ENCODE measurements around the gene TERF2IP. TPM values are rescaled to one million over a fixed set of nuclear protein-coding genes. Genes with fewer than 3 reads are reported as not detected.

TERF2IP gene
- total and polyA plus RNA-seq, 9 of the 15 experiments (the other 6 are each of a cell fraction or from before 2014, with no cell fraction given): 14.5 to 64.2 (median 47.0) TPM

DNA sequence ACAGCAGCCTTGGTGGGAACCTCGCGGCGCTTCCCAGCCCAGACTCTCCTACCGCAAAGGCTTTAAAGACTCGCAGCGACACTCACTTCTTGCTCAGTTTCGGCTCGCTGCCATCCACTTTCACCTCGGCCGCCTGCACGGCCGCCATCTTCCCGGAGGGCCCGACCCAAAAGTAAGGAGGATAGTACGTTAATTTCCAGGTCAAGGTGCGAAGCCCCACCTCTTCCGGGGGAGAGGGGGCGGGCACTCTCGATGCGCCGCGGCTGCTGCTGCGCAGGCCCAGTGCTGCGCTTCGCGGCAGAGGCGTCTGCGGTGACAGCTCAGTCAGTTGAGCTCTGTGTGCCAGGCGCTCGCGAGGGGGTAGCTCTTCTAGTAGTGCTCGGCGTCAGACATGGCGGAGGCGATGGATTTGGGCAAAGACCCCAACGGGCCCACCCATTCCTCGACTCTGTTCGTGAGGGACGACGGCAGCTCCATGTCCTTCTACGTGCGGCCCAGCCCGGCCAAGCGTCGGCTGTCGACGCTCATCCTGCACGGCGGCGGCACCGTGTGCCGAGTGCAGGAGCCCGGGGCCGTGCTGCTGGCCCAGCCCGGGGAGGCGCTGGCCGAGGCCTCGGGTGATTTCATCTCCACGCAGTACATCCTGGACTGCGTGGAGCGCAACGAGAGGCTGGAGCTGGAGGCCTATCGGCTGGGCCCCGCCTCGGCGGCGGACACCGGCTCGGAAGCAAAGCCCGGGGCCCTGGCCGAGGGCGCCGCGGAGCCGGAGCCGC lies at the start of gene TERF2IP, which contains the start of gene KARS1 (continued):
- TF ChIP-seq JUND (IDR thresholded peaks at IDR 0.05; ENCODE audit: borderline replicate concordance, low read depth, low read length) (peak; percentile 2; the same call in 1 of the 2 replicates), JUND (tag; IDR thresholded peaks at IDR 0.05; ENCODE audit: borderline replicate concordance, low read depth, low read length) (peak; percentile 10; the same call in 1 of the 3 replicates), CBFB (CRISPR knock-in tag; IDR thresholded peaks at IDR 0.05) (peak; percentile 49; the same call in 1 of the 2 replicates), RCOR1 (IDR thresholded peaks at IDR 0.05; ENCODE audit: borderline replicate concordance in 1 of 2, low read depth in 2 of 2, low read length in 2 of 2) (peak in 1 of 2 experiments; percentile 15; a peak in 1 of 4 replicates), TBP (optimal IDR thresholded peaks at IDR 0.05; ENCODE audit: low read depth, low read length) (peak; percentile 89), ZNF75A (CRISPR knock-in tag; IDR thresholded peaks at IDR 0.05) (no peak), ZBTB1 (CRISPR knock-in tag; IDR thresholded peaks at IDR 0.05; ENCODE audit: borderline replicate concordance, low read depth) (no peak), EGR1 (conservative IDR thresholded peaks at IDR 0.05) (peak; percentile 62; the same call in 1 of the 2 replicates), TAF9B (IDR thresholded peaks at IDR 0.05; ENCODE audit: partially characterized antibody) (peak; percentile 89), CEBPB (tag; IDR thresholded peaks at IDR 0.05) (no peak)
- TF ChIP-seq, protein P1, sequence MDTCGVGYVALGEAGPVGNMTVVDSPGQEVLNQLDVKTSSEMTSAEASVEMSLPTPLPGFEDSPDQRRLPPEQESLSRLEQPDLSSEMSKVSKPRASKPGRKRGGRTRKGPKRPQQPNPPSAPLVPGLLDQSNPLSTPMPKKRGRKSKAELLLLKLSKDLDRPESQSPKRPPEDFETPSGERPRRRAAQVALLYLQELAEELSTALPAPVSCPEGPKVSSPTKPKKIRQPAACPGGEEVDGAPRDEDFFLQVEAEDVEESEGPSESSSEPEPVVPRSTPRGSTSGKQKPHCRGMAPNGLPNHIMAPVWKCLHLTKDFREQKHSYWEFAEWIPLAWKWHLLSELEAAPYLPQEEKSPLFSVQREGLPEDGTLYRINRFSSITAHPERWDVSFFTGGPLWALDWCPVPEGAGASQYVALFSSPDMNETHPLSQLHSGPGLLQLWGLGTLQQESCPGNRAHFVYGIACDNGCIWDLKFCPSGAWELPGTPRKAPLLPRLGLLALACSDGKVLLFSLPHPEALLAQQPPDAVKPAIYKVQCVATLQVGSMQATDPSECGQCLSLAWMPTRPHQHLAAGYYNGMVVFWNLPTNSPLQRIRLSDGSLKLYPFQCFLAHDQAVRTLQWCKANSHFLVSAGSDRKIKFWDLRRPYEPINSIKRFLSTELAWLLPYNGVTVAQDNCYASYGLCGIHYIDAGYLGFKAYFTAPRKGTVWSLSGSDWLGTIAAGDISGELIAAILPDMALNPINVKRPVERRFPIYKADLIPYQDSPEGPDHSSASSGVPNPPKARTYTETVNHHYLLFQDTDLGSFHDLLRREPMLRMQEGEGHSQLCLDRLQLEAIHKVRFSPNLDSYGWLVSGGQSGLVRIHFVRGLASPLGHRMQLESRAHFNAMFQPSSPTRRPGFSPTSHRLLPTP (IDR thresholded peaks at IDR 0.05; ENCODE audit: borderline replicate concordance, extremely low read depth, insufficient read length): no peak
- TF ChIP-seq, protein P2, sequence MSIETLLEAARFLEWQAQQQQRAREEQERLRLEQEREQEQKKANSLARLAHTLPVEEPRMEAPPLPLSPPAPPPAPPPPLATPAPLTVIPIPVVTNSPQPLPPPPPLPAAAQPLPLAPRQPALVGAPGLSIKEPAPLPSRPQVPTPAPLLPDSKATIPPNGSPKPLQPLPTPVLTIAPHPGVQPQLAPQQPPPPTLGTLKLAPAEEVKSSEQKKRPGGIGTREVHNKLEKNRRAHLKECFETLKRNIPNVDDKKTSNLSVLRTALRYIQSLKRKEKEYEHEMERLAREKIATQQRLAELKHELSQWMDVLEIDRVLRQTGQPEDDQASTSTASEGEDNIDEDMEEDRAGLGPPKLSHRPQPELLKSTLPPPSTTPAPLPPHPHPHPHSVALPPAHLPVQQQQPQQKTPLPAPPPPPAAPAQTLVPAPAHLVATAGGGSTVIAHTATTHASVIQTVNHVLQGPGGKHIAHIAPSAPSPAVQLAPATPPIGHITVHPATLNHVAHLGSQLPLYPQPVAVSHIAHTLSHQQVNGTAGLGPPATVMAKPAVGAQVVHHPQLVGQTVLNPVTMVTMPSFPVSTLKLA (conservative IDR thresholded peaks at IDR 0.05): peak; percentile 10 to 91
- TF ChIP-seq, protein P3, sequence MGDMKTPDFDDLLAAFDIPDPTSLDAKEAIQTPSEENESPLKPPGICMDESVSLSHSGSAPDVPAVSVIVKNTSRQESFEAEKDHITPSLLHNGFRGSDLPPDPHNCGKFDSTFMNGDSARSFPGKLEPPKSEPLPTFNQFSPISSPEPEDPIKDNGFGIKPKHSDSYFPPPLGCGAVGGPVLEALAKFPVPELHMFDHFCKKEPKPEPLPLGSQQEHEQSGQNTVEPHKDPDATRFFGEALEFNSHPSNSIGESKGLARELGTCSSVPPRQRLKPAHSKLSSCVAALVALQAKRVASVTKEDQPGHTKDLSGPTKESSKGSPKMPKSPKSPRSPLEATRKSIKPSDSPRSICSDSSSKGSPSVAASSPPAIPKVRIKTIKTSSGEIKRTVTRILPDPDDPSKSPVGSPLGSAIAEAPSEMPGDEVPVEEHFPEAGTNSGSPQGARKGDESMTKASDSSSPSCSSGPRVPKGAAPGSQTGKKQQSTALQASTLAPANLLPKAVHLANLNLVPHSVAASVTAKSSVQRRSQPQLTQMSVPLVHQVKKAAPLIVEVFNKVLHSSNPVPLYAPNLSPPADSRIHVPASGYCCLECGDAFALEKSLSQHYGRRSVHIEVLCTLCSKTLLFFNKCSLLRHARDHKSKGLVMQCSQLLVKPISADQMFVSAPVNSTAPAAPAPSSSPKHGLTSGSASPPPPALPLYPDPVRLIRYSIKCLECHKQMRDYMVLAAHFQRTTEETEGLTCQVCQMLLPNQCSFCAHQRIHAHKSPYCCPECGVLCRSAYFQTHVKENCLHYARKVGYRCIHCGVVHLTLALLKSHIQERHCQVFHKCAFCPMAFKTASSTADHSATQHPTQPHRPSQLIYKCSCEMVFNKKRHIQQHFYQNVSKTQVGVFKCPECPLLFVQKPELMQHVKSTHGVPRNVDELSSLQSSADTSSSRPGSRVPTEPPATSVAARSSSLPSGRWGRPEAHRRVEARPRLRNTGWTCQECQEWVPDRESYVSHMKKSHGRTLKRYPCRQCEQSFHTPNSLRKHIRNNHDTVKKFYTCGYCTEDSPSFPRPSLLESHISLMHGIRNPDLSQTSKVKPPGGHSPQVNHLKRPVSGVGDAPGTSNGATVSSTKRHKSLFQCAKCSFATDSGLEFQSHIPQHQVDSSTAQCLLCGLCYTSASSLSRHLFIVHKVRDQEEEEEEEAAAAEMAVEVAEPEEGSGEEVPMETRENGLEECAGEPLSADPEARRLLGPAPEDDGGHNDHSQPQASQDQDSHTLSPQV (IDR thresholded peaks at IDR 0.05): no peak
- TF ChIP-seq, protein P4, sequence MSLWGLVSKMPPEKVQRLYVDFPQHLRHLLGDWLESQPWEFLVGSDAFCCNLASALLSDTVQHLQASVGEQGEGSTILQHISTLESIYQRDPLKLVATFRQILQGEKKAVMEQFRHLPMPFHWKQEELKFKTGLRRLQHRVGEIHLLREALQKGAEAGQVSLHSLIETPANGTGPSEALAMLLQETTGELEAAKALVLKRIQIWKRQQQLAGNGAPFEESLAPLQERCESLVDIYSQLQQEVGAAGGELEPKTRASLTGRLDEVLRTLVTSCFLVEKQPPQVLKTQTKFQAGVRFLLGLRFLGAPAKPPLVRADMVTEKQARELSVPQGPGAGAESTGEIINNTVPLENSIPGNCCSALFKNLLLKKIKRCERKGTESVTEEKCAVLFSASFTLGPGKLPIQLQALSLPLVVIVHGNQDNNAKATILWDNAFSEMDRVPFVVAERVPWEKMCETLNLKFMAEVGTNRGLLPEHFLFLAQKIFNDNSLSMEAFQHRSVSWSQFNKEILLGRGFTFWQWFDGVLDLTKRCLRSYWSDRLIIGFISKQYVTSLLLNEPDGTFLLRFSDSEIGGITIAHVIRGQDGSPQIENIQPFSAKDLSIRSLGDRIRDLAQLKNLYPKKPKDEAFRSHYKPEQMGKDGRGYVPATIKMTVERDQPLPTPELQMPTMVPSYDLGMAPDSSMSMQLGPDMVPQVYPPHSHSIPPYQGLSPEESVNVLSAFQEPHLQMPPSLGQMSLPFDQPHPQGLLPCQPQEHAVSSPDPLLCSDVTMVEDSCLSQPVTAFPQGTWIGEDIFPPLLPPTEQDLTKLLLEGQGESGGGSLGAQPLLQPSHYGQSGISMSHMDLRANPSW (CRISPR knock-in tag; IDR thresholded peaks at IDR 0.05): no peak

All from K562 (cell line).